Progenitor cell of endocrine pancreas (in vitro differentiated cells): ENCODE results near the gene TMEM187. TPM values are rescaled to one million over a fixed set of nuclear protein-coding genes. Genes with fewer than 3 reads are reported as not detected.

ENCODE experiments used
- DNase-seq: peaks from one replicate; pipeline ENCODE4 v3.0.0; 2021; ENCODE audit warnings: low spot score; ENCODE audit not compliant: unreplicated experiment
- H3K27ac Mint-ChIP-seq: 2 replicates; pipeline ENCODE4 v1.8.0; 2021; ENCODE audit warnings: mild to moderate bottlenecking, moderate library complexity, mixed read lengths
- H3K27me3 Mint-ChIP-seq: 2 replicates; pipeline ENCODE4 v1.8.0; 2021; ENCODE audit warnings: mixed read lengths
- H3K36me3 Mint-ChIP-seq: 2 replicates; pipeline ENCODE4 v1.8.0; 2022; ENCODE audit warnings: mixed read lengths; ENCODE audit not compliant: insufficient read depth
- H3K4me1 Mint-ChIP-seq: 2 replicates; pipeline ENCODE4 v1.8.0; 2021; ENCODE audit warnings: low read depth, mixed read lengths
- H3K4me3 Mint-ChIP-seq: 2 replicates; pipeline ENCODE4 v1.8.0; 2021; ENCODE audit warnings: low read depth, mild to moderate bottlenecking, moderate library complexity, mixed read lengths
- H3K9me3 Mint-ChIP-seq: 2 replicates; pipeline ENCODE4 v1.8.0; 2021; ENCODE audit warnings: low read depth, mixed read lengths
- CTCF ChIP-seq: fragments of 200-600 bp; sonication (generic); IDR thresholded peaks from one replicate; pipeline ENCODE4 v1.5.0; 2021; ENCODE audit warnings: antibody characterized with exemption, mild to moderate bottlenecking; ENCODE audit not compliant: unreplicated experiment
- total RNA-seq: library from RNA; stranded (reverse); gene quantifications from 2 replicates; pipeline ENCODE4 v1.2.1, GENCODE V29; 2021

TMEM187 gene
- total RNA-seq, 1 donor from 2014 or later = 11.7 TPM

- peak; percentile 32 for DNase-seq
- H3K36me3 Mint-ChIP-seq = peaks cover 5% of the 10 kb centered on the region
- peaks cover 4% of the 10 kb centered on the region for H3K4me1 Mint-ChIP-seq
- H3K27me3 Mint-ChIP-seq = no peaks in the 10 kb centered on the region
- peak; percentile 78 for TF ChIP-seq CTCF
- no peaks in the 10 kb centered on the region for H3K9me3 Mint-ChIP-seq
- H3K27ac Mint-ChIP-seq = peak overlapping the region; percentile 77
- H3K4me3 Mint-ChIP-seq = peak overlapping the region; percentile 26
These were observed 41.2 kb downstream of the TMEM187 start for GRCh38 chrX:154013614-154014360.

- Mint-ChIP-seq H3K27ac (no peak overlapping the region), H3K27me3 (no peaks in the 10 kb centered on the region), H3K4me1 (peaks cover 6% of the 10 kb centered on the region), H3K36me3 (peaks cover 4% of the 10 kb centered on the region), H3K4me3 (no peak overlapping the region), H3K9me3 (no peaks in the 10 kb centered on the region)
- no peak for DNase-seq
- TF ChIP-seq CTCF = no peak
These were observed 42.2 kb downstream of the TMEM187 start for GRCh38 chrX:154014429-154015380.

- TF ChIP-seq CTCF = no peak
- Mint-ChIP-seq H3K9me3 (no peaks in the 10 kb centered on the region), H3K27me3 (no peaks in the 10 kb centered on the region), H3K4me3 (peak overlapping the region; percentile 1), H3K4me1 (peaks cover 10% of the 10 kb centered on the region), H3K27ac (no peak overlapping the region), H3K36me3 (peaks cover 4% of the 10 kb centered on the region)
- DNase-seq = no peak
These were observed 43.2 kb downstream of the TMEM187 start for GRCh38 chrX:154015581-154016264.

- no peak overlapping the region for H3K4me3 Mint-ChIP-seq
- no peaks in the 10 kb centered on the region for H3K9me3 Mint-ChIP-seq
- no peak for DNase-seq
- H3K36me3 Mint-ChIP-seq = peaks cover 4% of the 10 kb centered on the region
- H3K4me1 Mint-ChIP-seq = peaks cover 10% of the 10 kb centered on the region
- no peaks in the 10 kb centered on the region for H3K27me3 Mint-ChIP-seq
- no peak overlapping the region for H3K27ac Mint-ChIP-seq
- no peak for TF ChIP-seq CTCF
These were observed 44.0 kb downstream of the TMEM187 start for GRCh38 chrX:154016366-154017076.
